Measurements from ENCODE around the gene SLC16A12. TPM values are rescaled to one million over a fixed set of nuclear protein-coding genes. Genes with fewer than 3 reads are reported as not detected.
"Not testable (repeated sequence)": the region's sequence is repeated elsewhere in the genome, so short reads cannot be mapped to it uniquely, and the experiment has no call there.

Gene SLC16A12
- total RNA-seq, 1 donor from 2014 or later, result not detected

DNA sequence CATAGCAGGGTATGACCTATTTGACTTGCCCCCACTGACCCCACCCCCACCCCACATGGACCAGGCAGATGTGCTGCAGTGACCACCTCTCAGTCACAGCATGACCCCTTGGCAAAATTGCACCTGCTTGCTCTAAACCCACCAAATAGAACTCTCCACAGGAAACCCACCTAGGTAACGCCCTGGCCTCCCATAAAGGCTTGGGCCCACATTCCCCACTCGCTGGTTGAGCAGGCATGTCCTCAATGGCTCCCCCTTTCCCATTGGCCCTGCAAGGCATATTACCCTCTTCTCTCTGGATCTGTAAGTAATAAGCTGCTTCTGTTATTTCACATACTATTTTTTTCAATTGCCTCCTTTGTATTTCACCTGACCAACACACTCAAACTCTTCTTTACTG lies 140.3 kb downstream of the SLC16A12 start:
- ChIA-PET CTCF (no interaction called here), POLR2A (no interaction called here)
- Mint-ChIP-seq H3K27me3 (no peaks in the 10 kb centered on the region), H3K27ac (no peak overlapping the region), H3K9me3 (no peaks in the 10 kb centered on the region), H3K4me3 (no peak overlapping the region), H3K4me1 (peaks cover 18% of the 10 kb centered on the region), H3K36me3 (ENCODE audit: low read depth) (no peaks in the 10 kb centered on the region)
- intact Hi-C loops (cut with micrococcal nuclease), result no loop called here
- DNase-seq (no peak), ATAC-seq (ENCODE audit: low read depth) (no peak)
- TF ChIP-seq CTCF (IDR thresholded peaks at IDR 0.05), result no peak

DNA sequence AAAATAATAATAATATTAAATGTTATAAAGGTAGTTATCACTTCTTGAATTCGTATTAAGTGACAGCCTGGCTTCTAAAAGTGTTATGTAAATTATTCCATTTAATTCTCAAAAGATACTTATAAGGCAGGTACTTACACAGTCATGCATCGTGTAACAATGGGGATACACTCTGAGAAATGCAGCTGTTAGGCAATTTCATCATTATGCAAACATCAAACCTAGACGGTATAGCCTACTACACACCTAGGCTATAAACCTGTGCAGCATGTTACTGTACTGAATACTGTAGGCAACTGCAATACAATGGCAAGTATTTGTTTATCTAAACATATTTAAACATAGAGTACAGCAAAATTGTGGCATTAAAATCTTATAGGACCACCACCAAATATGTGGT lies 141.5 kb downstream of the SLC16A12 start:
- CTCF ChIA-PET, result interaction anchor here (1.1 kb wide), 1 partner anchor 25 kb away, joined by 3 read pairs; no protein-coding TSS in a partner anchor

DNA sequence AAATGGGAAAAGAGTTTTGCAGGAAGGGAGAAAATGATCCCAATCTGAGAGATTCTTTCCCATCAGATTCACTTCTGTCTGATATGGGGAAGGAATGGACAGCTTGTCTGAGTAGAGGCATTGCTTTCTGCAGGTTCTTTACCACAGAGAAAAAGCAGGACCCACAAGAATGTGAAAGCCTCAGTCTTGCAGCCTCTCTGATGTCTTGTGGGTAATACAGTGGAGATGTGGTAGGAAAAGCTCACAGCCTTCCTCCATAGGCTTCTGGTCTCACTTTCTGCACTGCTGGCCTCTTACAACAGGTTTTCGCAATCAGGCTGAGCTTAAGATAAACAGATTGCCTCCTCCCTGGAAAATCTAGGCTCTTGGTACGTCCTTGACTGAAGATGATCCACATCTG lies 142.4 kb downstream of the SLC16A12 start:
- ATAC-seq (ENCODE audit: low read depth), result no peak
- peak overlapping the region; percentile 87 for H3K4me3 Mint-ChIP-seq
- ChIA-PET CTCF (interaction anchor here (1.1 kb wide), 1 partner anchor 26 kb away, joined by 3 read pairs; no protein-coding TSS in a partner anchor), POLR2A (interaction anchor here (0.6 to 2.3 kb wide), 5 partner anchors 21 to 486 kb away, joined by 3 to 14 read pairs (median 5); partner anchors contain the start of genes IFIT5 and LIPA)
- no peak for DNase-seq
- no peak for TF ChIP-seq CTCF (IDR thresholded peaks at IDR 0.05)
- H3K36me3 Mint-ChIP-seq (ENCODE audit: low read depth), result no peaks in the 10 kb centered on the region
- peaks cover 18% of the 10 kb centered on the region for H3K4me1 Mint-ChIP-seq
- H3K27ac Mint-ChIP-seq, result peak overlapping the region; percentile 85
- no peaks in the 10 kb centered on the region for H3K27me3 Mint-ChIP-seq
- H3K9me3 Mint-ChIP-seq, result no peaks in the 10 kb centered on the region
- intact Hi-C loops (cut with micrococcal nuclease), result loop anchor here (1.0 kb wide), 2 partner anchors 21 to 92 kb away; partner anchors contain the start of gene IFIT5

More for the DNA sequence above, 141.5 kb downstream of the SLC16A12 start:
- no peak for TF ChIP-seq CTCF (IDR thresholded peaks at IDR 0.05)
- DNase-seq, result no peak
- Mint-ChIP-seq H3K27me3 (no peaks in the 10 kb centered on the region), H3K36me3 (ENCODE audit: low read depth) (no peaks in the 10 kb centered on the region), H3K4me3 (no peak overlapping the region), H3K27ac (no peak overlapping the region), H3K9me3 (no peaks in the 10 kb centered on the region), H3K4me1 (peaks cover 18% of the 10 kb centered on the region)
- POLR2A ChIA-PET, result interaction anchor here (2.3 kb wide), 1 partner anchor 20 kb away, joined by 14 read pairs; the partner anchor contains the start of gene IFIT5
- intact Hi-C loops (cut with micrococcal nuclease), result no loop called here
- ATAC-seq (ENCODE audit: low read depth), result no peak

DNA sequence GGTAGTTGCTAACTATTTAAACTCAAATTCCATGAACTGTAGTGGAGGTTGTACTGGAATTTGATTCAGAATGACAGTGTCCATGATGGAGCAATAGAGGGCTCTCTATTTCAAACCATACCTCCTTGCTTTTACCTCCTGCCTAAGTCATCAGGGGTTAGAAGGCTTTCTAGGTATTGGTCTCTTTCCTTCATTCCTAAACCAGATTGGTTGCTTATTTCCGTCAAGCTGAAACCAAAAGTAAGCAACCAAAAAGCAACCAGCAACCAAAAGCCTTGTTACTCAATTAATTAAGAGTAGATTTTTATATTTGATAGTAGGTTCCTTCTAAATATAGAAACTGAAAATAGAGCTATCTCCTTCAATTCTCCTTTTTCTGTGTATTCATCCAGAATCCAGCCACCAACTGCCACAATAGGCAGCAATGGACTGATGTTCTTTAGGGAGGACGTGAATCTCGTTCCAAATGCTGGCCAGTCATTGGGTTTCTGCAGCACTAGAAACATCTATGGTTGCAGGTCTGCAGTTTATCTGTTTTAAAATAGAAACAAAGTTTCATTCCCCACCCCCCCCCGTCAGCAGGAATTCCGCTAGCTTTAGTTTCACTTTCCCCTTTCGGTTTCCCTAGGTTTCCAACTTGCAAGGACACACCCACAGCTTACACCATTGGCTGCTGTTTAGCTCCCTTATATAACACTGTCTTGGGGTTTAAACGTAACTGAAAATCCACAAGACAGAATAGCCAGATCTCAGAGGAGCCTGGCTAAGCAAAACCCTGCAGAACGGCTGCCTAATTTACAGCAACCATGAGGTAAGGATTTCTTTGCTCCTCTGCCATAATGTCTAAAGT lies 143.3 kb downstream of the SLC16A12 start, which contains the start of gene IFIT1:
Gene IFIT1, plus strand, starts transcription at position 717 of the 850 bp plus-strand sequence. Its CDS starts 90 bp downstream, at position 807.
- intact Hi-C loops (cut with micrococcal nuclease), result loop anchor here (1.0 kb wide), 2 partner anchors 22 to 91 kb away; partner anchors contain the start of gene IFIT5
- ChIA-PET POLR2A (interaction anchor here (0.6 to 2.3 kb wide), 7 partner anchors 20 to 485 kb away, joined by 3 to 14 read pairs (median 5); partner anchors contain the start of genes IFIT2, IFIT5 and LIPA), CTCF (no interaction called here)
- ATAC-seq (ENCODE audit: low read depth) (peak; percentile 84), DNase-seq (no peak)
- no peaks in the 10 kb centered on the region for H3K9me3 Mint-ChIP-seq
- peak within 1 kb of the TSS; percentile 85 for H3K27ac Mint-ChIP-seq
- H3K36me3 Mint-ChIP-seq (ENCODE audit: low read depth), result no peaks in the 10 kb centered on the region
- TF ChIP-seq CTCF (IDR thresholded peaks at IDR 0.05), result no peak
- no peaks in the 10 kb centered on the region for H3K27me3 Mint-ChIP-seq
- peaks cover 18% of the 10 kb centered on the region for H3K4me1 Mint-ChIP-seq
- peak within 1 kb of the TSS; percentile 87 for H3K4me3 Mint-ChIP-seq

- H3K4me3 Mint-ChIP-seq; intact Hi-C loops (cut with micrococcal nuclease); H3K27ac Mint-ChIP-seq: not testable (repeated sequence)
These were observed 144.2 kb downstream of the SLC16A12 start for GRCh38 chr10:89391226-89391576.

More at GRCh38 chr10:89391226-89391576, 144.2 kb downstream of the SLC16A12 start:
- H3K36me3 Mint-ChIP-seq (ENCODE audit: low read depth); H3K27me3 Mint-ChIP-seq; ATAC-seq (ENCODE audit: low read depth); POLR2A ChIA-PET; CTCF ChIA-PET; H3K9me3 Mint-ChIP-seq; DNase-seq: not testable (repeated sequence)
- peaks cover 18% of the 10 kb centered on the region for H3K4me1 Mint-ChIP-seq
